Measurements from ENCODE around the gene SETDB1. TPM values are rescaled to one million over a fixed set of nuclear protein-coding genes. Genes with fewer than 3 reads are reported as not detected.

SETDB1 gene
- total RNA-seq, 1 experiment from 2014 or later: 30.6 TPM

DNA sequence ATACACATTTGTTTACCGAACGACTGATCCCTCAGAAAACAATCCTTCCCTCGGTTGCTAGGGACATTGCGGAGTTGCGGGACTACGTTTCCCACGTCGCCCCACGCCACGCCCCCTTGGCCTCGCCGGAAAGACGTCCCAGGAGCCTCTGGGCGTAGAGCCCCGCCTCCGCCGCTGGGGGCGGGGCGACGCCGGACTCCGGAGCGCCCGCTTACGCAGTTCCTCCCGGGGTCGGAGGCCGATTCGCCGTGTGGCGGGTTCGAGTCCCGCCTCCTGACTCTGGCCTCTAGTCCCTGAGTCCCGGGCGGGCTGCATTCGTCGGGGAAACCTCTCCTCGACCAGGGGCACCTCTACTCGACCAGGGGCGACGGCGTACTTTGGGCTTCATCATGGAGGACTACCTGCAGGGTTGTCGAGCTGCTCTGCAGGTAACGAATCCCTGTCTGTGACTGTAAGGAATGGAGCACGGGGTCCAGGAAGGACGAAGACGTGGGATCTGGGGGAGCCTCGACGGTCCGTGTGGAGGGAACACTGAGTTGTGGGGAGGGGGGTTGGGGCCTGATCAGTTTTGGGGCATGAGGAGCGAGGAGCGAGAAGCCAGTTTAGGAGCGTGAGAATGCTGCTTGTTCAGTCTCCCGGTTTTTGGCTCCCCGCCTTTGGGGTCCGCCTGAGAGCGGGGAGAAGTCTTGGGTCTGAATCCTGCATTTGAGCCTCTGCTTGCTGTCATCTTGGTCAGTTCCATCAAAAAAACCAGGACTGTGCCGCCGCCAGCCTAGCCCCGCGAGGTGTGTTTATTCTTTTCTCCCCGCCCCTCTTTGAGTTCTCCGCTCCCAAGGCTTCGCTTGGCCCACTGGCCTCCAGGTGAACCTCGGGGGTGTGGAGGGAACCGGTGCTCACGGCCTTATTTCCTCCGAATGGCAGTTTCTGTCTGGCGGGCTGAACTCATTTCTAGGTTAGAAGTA, 82.4 kb downstream of the SETDB1 start, which contains the start of gene PRUNE1:
Gene PRUNE1, plus strand, starts transcription at position 206 of the 962 bp plus-strand sequence. Its CDS starts 184 bp downstream, at position 390.
- peak within 1 kb of the TSS; percentile 60 for H3K4me3 ChIP-seq
- H3K36me3 ChIP-seq: peaks cover 2% of the 10 kb centered on the region; the same call in 1 of the 2 replicates
- H3K4me1 ChIP-seq (replicated peaks): peaks cover 32% of the 10 kb centered on the region
- no peaks in the 10 kb centered on the region for H3K9me3 ChIP-seq (replicated peaks)
- peak within 1 kb of the TSS; percentile 79 for H3K27ac ChIP-seq
- DNase-seq (ENCODE audit: low read depth in 1 of 2, low spot score in 2 of 2): peak; percentile 94 to 98
- no peaks in the 10 kb centered on the region for H3K27me3 ChIP-seq (replicated peaks)

DNA sequence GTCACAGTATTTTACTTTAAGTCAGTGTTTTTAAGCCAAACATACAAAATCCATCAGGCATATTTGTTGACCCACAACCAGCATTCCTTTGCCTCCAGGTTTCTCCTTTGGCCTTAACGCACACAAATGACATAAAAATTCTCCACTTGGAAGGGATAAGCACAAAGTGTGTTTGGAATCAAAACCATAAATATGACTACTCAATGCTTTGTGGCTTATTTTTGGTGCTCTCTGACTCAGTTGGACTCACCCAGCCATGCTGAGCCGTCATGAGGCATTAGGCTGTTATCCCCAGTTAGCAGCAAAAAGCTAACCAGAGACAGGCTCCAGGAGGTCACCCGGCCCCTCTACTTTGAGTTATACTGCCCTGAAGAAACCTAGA, 83.0 kb downstream of the SETDB1 start:
- Histone ChIP-seq H3K4me1 (replicated peaks) (peaks cover 32% of the 10 kb centered on the region), H3K36me3 (peaks cover 2% of the 10 kb centered on the region; the same call in 1 of the 2 replicates), H3K27me3 (replicated peaks) (no peaks in the 10 kb centered on the region), H3K27ac (no peak overlapping the region), H3K4me3 (peak overlapping the region; percentile 60), H3K9me3 (replicated peaks) (no peaks in the 10 kb centered on the region)
- no peak for DNase-seq (ENCODE audit: low read depth in 1 of 2, low spot score in 2 of 2)

DNA sequence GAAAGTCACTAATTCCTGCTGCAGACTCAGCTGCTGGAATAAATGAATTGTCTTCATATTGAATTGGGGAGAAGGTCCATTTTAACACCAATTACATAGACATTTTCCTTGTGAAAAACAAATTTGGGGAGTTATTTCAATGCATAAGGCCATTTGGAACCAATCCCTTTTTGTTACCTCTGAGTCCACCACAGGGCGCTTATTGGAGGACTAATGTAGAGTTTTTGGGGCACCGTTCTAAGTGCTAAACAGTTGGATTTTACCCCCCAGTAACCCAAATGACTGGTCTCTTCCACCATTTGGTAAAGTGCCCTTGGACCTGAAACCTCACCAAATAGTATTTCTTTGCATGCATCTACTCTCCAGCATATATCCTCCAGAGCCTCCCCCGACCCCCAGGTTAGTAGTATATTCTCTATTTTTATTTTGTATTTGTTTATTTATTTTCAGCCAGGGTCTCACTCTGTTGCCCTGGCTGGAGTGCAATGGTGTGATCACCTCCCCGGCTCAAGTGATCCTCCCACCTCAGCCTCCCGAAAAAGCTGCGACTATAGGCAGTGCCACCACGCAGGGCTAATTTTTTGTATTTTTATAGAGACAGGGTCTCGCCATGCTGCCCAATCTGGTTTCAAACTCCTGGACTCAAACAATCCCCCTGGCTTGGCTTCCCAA, 83.6 kb downstream of the SETDB1 start:
- DNase-seq (ENCODE audit: low read depth in 1 of 2, low spot score in 2 of 2): no peak
- peaks cover 2% of the 10 kb centered on the region; the same call in 1 of the 2 replicates for H3K36me3 ChIP-seq
- H3K27me3 ChIP-seq (replicated peaks): no peaks in the 10 kb centered on the region
- peaks cover 32% of the 10 kb centered on the region for H3K4me1 ChIP-seq (replicated peaks)
- no peak overlapping the region for H3K27ac ChIP-seq
- no peak overlapping the region for H3K4me3 ChIP-seq
- no peaks in the 10 kb centered on the region for H3K9me3 ChIP-seq (replicated peaks)

DNA sequence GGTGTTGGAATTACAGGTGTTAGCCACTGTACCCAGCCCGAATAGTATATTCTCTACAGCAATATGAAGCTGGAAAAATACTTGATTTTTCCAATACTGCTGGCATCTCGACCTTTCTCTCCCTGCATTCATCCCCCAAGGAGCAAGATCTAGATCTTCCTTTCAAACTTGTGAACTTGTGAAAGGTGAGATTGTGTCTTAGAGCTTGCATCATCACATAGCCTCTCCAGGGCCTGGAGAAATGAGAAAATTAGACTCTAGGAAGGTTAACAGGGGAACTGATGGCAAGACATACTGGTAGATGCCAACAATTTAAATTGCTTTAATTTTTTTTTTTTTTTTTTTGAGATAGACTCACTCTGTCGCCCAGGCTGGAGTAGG, 84.2 kb downstream of the SETDB1 start:
- no peaks in the 10 kb centered on the region for H3K27me3 ChIP-seq (replicated peaks)
- no peak overlapping the region for H3K27ac ChIP-seq

DNA sequence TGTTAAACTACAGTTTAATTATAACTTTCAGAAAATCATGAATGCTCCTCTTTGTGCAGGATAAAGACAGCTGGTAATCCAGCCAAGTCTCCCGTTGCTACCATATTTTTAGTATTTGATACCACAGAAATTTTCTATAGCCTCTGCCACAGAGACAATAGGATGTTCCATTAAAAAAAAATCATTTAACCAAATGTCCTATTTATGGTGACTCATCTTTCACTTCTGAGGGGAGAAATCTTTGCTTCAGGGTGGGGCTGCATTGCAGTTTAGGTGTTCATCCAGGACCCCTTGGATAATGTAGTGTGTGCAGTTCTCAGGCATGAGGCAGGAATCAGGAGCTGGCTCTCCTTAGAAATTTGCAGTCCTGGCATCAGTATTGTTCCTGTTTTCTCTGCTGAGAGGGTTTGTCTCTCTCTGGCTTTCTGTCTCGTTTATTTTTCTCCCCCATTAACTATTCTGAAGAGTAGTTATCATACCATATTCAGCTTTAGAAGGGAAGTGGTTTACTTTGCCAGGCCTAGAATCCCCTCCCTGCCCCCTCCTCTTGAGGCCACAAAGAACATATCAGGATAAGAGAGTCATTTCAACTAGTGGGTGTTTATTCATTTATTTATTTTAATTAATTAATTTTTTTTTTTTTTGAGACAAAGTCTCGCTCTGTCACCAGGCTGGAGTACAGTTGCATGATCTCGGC, 85.1 kb downstream of the SETDB1 start:
- DNase-seq (ENCODE audit: low read depth in 1 of 2, low spot score in 2 of 2): no peak

More for the DNA sequence above, 84.2 kb downstream of the SETDB1 start:
- peaks cover 2% of the 10 kb centered on the region; the same call in 1 of the 2 replicates for H3K36me3 ChIP-seq
- DNase-seq (ENCODE audit: low read depth in 1 of 2, low spot score in 2 of 2): no peak
- no peak overlapping the region for H3K4me3 ChIP-seq
- peaks cover 32% of the 10 kb centered on the region for H3K4me1 ChIP-seq (replicated peaks)
- no peaks in the 10 kb centered on the region for H3K9me3 ChIP-seq (replicated peaks)

DNA sequence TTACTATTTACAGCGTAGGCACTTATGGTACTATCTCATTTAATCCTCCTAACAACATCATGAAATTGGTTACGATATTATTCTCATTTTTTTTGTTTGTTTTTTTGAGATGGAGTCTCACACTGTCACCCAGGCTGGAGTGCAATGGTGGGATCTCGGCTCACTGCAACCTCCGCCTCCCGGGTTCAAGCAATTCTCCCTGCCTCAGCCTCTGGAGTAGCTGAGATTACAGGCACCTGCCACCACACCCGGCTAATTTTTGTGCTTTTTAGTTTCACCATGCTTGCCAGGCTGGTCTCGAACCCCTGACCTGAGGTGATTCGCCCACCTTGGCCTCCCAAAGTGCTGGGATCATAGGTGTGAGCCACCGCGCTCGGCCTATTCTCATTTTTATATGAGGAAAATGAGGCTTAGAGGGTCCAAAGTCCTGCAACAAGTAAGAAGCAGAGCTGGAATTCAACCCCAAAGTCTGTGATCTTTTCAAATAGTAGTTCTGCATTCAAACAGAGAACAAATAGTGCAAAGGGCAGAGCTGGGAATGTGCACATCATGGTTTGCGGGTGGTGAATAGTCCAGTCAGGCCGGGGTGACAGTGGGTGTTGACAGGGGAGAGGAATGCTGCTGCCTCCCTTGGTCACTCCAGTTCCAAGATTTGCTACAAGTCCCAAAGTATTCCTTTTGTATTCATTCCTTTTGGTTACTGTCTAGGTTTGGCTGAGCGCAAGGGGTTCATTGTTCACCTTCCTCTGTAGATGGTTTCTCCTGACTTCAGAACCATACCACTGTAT, 86.7 kb downstream of the SETDB1 start:
- Histone ChIP-seq H3K27ac (no peak overlapping the region), H3K9me3 (replicated peaks) (no peaks in the 10 kb centered on the region), H3K27me3 (replicated peaks) (no peaks in the 10 kb centered on the region), H3K4me1 (replicated peaks) (peaks cover 8% of the 10 kb centered on the region), H3K4me3 (no peak overlapping the region), H3K36me3 (peaks cover 4% of the 10 kb centered on the region)
- no peak for DNase-seq (ENCODE audit: low read depth in 1 of 2, low spot score in 2 of 2)

More for the DNA sequence above, 85.1 kb downstream of the SETDB1 start:
- H3K4me1 ChIP-seq (replicated peaks): peaks cover 24% of the 10 kb centered on the region
- no peak overlapping the region for H3K4me3 ChIP-seq
- H3K27me3 ChIP-seq (replicated peaks): no peaks in the 10 kb centered on the region
- H3K9me3 ChIP-seq (replicated peaks): no peaks in the 10 kb centered on the region
- H3K27ac ChIP-seq: no peak overlapping the region
- H3K36me3 ChIP-seq: peaks cover 2% of the 10 kb centered on the region; the same call in 1 of the 2 replicates

DNA sequence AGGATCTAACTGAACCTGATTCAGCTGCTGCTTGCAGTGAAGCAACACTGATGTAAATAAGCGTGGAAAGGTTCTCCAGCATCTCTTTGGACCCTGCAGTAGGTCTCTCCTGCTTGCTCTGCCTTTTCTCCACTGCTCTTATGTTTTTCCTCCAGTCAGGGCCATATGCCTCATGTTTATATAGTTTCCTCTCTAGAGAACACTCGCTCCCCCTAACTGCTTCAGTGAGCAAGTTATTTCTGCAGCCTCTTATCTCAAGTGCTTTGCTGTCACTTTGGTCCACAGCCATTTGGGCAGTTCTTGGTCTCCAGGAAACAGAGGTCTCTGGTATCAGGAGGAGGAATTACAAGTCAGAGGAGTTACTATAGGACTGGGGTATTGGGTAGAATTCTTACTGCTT, 87.4 kb downstream of the SETDB1 start:
- DNase-seq (ENCODE audit: low read depth in 1 of 2, low spot score in 2 of 2): no peak
- Histone ChIP-seq H3K4me1 (replicated peaks) (peaks cover 7% of the 10 kb centered on the region), H3K36me3 (peaks cover 10% of the 10 kb centered on the region), H3K27me3 (replicated peaks) (no peaks in the 10 kb centered on the region), H3K9me3 (replicated peaks) (no peaks in the 10 kb centered on the region), H3K4me3 (no peak overlapping the region), H3K27ac (no peak overlapping the region)

Other genes with a start within 250 kb of the SETDB1 start
- 2.3 and 3.9 TPM in 2 replicates for gene GOLPH3L, start 229.2 kb upstream of the SETDB1 start, total RNA-seq (2014; rRNA removed; shearing (Covaris generic))
- gene HORMAD1, start 205.5 kb upstream of the SETDB1 start, total RNA-seq (2014; rRNA removed; shearing (Covaris generic)): not detected in 2 replicates
- 6.6 and 13.4 TPM in 2 replicates for gene CTSS, start 160.6 kb upstream of the SETDB1 start, total RNA-seq (2014; rRNA removed; shearing (Covaris generic))
- gene CTSK, start 118.1 kb upstream of the SETDB1 start, total RNA-seq (2014; rRNA removed; shearing (Covaris generic)): 44.6 and 46.2 TPM in 2 replicates
- 33.2 and 49.7 TPM in 2 replicates for gene ARNT, start 49.8 kb upstream of the SETDB1 start, total RNA-seq (2014; rRNA removed; shearing (Covaris generic))
- gene CTXND2, start 39.2 kb upstream of the SETDB1 start, total RNA-seq (2014; rRNA removed; shearing (Covaris generic)): not detected in 2 replicates
- gene CERS2, start 48.5 kb downstream of the SETDB1 start, total RNA-seq (2014; rRNA removed; shearing (Covaris generic)): 145 and 165 TPM in 2 replicates
- 0.66 TPM in 1 of 2 replicates, not detected in the other for gene ANXA9, start 55.9 kb downstream of the SETDB1 start, total RNA-seq (2014; rRNA removed; shearing (Covaris generic))
- 5.9 and 6.6 TPM in 2 replicates for gene MINDY1, start 80.5 kb downstream of the SETDB1 start, total RNA-seq (2014; rRNA removed; shearing (Covaris generic))
- 8.1 and 22.3 TPM in 2 replicates for gene PRUNE1, start 82.1 kb downstream of the SETDB1 start, total RNA-seq (2014; rRNA removed; shearing (Covaris generic))
- gene BNIPL, start 110.2 kb downstream of the SETDB1 start, total RNA-seq (2014; rRNA removed; shearing (Covaris generic)): 0.42 and 0.75 TPM in 2 replicates
- 0.38 and 0.74 TPM in 2 replicates for gene C1orf56, start 121.4 kb downstream of the SETDB1 start, total RNA-seq (2014; rRNA removed; shearing (Covaris generic))
- gene CDC42SE1, start 133.3 kb downstream of the SETDB1 start, total RNA-seq (2014; rRNA removed; shearing (Covaris generic)): 35.2 and 67.2 TPM in 2 replicates
- gene MLLT11, start 134.0 kb downstream of the SETDB1 start, total RNA-seq (2014; rRNA removed; shearing (Covaris generic)): 23.7 and 26.5 TPM in 2 replicates
- 9.3 and 11.7 TPM in 2 replicates for gene GABPB2, start 144.4 kb downstream of the SETDB1 start, total RNA-seq (2014; rRNA removed; shearing (Covaris generic))
- 0.06 and 1.1 TPM in 2 replicates for gene SEMA6C, start 220.3 kb downstream of the SETDB1 start, total RNA-seq (2014; rRNA removed; shearing (Covaris generic))
- not detected in 2 replicates for gene TNFAIP8L2, start 230.3 kb downstream of the SETDB1 start, total RNA-seq (2014; rRNA removed; shearing (Covaris generic))
- gene LYSMD1, start 239.5 kb downstream of the SETDB1 start, total RNA-seq (2014; rRNA removed; shearing (Covaris generic)): 15.8 and 18.3 TPM in 2 replicates
- gene SCNM1, start 239.8 kb downstream of the SETDB1 start, total RNA-seq (2014; rRNA removed; shearing (Covaris generic)): 52.9 and 62.9 TPM in 2 replicates
- 1.2 TPM in 1 of 2 replicates, not detected in the other for gene TMOD4, start 249.6 kb downstream of the SETDB1 start, total RNA-seq (2014; rRNA removed; shearing (Covaris generic))

Data from SJSA1 (cell line).